Hepatic stellate cell (primary cell): Measurements from ENCODE around the gene TOGARAM2.

Source experiments
- DNase-seq: peaks from one replicate; pipeline ENCODE4 v3.0.0; 2011; ENCODE audit warnings: low spot score

The TOGARAM2 gene

DNA sequence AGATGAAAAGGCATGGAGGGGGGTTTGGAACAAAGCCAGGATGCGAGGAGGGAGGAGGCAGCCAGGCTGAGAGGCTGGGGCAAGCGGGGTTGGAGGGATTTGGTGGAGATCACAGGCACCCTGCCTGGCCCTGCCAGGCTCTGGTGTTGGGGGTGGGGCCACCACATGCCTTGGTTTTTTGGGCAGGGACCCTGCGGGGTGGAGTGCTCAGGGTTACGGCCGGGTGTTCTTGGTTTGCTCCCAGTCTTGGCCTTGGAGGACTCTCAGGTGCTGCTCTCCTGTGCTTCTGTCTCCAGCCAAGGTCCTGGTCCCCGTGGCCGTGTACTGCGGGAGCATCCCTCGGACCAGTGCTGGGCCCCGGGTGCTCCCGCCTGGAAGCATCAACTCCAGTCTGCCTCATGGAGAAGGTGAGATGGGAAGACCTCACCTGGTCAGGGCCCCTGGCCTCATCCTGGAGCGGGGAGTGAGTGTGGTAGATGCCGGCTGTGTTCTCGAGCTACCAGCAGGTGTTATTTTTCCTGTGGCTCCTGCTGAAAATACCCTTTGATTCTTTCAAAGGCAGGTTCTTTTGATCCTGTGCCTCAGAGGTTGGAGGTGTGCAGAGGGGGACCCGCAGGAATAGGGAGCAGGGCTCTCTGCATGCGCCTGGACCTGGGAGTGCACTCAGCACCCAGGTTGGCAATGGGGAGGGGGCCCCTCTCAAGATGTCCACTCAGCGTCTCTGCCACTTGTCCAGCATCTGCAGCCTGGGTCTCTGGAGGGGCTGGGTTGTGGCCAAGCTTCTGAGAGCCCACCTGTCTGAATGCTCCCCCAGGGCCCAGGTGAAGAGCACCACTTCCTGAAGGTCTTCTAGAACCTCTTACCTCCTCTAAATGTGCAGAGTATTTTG is 17.0 kb downstream of the TOGARAM2 start:
- no peak for DNase-seq

DNA sequence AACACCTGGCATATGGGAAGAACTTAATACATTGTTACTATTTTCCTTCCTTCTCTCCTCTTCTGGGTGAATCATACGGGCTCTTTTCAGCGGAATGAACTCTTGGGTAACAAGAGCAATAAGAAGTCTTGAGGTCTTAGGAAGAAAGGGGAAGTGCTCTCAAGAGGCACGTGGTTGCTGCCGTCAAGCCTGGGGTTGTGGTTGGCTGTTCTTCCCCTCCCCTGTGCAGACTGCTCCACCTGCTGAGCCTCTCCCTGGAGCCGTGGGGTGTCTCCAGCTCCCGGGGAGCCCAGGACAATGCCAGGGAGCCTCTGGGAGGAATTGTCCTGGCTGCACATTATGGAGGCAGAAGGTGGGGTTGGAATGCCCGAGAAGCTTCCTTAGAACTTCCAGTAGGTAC is 19.4 kb downstream of the TOGARAM2 start:
- DNase-seq, result no peak

DNA sequence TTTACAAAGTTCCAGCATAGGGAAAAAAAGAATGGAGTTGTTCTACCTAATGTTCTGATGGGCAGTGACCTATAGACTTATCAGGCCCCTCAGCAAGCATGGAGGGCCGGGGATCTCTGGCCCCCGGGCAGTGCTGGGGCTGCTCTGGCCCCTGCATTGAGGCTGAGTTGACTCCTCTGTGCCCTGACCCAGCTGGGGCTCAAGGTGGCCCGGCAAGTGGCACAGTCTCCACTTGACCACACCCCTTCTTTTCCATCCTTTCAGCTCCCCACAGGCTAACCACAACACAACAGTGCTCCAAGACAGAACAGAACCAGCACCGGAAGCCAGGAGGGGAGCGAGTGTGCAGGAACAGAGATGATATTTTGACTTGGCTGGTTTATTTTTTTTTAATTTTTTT is 19.9 kb downstream of the TOGARAM2 start:
- no peak for DNase-seq

DNA sequence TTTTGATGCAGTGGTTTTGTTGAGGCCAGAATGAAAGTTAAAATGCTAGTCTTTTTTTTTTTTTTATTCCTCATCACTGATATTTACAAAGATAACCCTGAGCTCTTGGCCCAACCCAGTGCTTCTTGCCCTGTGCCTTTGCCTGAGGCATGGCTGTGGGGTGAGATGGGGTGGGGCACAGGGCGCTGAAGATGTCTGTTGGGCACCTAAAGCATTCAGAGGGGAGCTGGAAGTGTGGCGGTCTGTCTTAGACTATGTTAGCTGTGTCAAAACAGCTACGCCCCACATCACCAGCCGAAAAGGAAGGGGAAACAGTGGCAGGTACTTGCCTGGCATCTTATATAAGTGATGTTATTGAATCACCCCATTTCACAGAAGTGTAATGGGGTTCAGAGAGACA is 20.7 kb downstream of the TOGARAM2 start:
- DNase-seq, result no peak

DNA sequence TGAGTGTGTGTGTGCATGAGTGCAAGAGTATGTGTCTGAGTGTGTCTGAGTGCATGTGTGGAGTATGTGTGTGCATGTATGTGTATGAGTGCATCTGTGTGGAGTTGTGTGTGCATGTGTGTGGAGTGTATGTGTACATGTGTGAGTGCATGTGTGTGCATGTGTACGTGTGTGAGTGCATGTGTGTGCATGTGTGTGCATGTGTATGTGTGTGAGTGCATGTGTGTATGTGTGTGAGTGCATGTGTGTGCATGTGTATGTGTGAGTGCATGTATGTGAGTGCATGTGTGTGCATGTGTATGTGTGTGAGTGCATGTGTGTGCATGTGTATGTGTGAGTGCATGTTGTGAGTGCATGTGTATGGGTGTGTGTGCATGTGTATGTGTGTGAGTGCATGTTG is 23.7 kb downstream of the TOGARAM2 start:
- no peak for DNase-seq

DNA sequence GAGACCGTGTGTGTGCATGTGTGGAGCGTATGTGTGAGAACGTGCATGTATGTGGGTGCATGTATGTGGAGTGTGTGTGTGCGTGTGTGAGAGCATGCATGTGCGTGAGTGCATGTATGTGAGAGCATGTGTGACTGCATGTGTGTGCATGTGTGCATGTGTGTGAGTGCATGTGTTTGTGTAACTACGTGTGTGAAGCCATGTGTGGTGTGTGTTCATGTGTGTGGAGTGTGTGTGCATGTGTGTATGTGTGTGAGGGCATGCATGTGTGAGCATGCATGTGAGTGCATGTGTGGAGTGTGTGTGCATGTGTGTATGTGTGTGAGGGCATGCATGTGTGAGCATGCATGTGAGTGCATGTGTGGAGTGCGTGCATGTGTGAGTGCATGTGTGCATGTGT is 24.2 kb downstream of the TOGARAM2 start:
- DNase-seq, result no peak

DNA sequence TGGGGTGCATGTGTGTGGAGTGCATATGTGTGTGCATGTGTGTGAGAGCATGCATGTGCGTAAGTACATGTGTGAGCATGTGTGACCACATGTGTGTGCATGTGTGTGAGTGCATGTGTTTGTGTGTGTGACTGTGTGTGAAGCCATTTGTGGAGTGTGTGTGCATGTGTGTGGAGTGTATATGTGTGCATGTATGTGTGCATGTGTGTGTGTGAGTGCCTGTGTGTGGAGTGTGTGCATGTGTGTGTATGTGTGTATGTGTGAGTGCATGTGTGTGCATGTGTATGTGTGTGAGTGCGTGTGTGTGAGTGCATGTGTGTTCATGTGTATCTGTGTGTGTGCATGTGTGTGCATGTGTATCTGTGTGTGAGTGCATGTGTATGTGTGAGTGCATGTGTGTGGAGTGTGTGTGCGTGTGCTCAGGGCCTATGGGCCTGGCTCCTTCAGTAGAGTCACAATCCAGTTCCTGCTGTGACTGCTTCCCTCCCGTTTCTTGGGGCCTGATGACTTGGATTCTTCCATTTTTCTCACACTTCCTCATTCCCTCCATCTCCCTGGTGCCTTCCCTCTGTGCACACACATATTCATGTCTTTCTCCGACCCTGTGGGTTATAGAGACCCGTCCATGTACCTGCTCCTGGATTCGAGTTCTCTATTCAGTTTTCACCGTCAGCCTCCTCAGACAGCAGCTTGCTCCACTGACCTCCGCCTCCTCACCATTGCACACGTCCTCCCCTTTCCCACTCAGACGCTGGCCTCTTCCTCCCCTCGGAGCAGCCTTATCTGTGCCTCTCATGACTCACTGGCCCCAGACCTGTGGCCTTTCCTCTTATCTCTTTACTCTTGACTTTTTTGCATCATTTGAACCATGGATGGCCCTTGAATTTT is 25.2 kb downstream of the TOGARAM2 start:
- DNase-seq, result no peak

DNA sequence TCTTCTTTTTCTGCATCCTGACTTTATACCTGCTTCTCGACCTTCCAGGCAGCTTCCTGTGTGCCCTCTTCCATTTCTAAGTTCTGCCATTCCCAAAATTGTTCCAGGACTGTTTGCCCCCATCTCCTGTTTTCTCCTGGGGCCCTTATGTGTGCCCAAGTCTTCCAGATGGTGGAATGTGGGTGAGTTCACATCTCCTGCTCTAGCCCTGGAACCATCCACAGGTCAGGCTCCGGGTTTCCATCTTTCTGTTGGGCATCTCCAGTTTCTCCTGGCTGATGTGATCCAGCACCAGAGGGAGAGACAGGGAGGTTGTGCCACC is 25.8 kb downstream of the TOGARAM2 start:
- no peak for DNase-seq

DNA sequence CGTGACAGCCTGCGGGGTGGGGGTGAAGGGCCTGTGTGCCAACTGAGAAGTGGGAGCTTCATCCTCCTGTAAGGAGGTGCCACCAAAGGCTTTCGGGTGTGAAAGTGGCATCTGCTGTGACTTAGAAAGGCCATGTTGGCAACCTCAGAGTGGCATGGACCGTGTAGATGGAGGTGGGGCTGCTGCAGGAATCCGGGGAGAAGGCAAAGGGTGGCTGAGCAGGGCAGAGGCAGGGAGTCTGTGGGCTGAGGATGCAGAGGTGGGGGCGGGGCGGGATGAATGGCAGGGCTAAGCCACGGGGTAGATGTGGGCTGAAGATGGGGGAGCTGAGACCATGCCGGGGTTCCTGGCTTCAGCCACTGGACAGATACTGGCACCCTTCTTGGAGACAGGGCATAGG is 28.2 kb downstream of the TOGARAM2 start:
- DNase-seq, result no peak

DNA sequence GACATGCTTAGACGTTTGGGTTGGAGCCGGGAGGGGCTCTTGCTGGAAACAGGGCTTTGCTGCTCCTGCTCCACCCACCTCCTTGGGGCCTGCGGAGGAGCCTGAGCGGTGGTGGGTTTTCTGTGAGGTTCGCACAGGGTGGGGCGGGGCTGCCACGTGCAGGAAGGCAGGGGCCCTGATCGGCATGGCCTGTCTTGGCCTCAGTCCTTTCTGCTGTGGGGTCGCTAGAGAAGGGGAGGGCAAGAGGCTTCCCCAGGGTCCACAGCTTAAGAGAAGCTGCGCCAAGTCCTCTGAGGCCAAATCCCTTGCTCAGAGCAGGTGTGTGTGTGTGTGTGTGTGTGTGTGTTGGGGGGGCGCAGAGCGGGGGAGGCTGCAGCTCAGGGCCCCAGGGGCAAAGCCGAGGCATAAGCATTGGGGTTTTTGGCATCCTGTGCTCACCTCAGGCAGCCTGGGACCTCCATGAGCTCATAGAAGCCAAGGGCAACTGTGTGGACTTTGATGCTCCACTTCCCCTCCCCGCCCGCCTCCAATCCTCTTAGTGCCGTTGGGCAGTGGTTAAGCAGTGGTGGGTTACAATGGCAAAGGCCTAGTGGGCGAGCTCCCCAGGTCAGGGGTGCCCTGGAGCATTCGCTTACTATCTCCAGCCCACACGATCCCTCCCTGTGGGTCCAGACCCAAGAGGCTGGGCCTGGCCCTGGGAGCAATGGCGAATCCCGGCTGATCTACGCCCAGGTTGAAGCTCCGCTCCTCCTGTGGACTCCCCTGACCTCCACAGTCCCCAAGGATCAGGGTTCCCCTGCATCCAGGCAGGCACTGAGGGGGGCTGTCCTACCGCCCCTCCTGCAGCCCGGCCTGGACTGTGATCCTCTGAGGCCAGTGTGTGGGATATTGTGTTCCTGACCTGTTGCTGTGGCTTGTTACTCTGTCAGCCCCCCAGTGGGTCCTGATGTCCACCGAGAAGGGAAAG is 28.9 kb downstream of the TOGARAM2 start:
- no peak for DNase-seq

DNA sequence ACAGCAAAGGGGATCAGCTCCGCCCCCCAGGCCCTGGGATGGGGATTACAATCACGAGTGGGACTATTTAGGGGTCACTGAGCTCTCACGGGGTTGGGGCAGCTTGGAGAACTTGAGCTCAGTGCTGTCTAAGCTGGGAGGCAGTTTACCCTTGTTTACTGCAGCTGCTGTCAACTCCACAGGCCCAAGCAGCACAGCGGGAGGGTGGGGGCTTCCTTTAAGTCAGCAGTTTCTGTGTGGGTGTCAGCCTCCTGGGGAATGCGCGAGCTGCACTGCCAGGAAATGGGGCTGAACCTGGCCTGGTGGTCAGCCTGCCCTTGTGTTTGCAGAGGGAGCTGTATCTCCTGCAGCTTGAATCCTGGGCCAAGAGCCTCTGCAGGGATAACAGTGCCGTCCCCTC is 29.8 kb downstream of the TOGARAM2 start:
- DNase-seq, result peak; percentile 47

DNA sequence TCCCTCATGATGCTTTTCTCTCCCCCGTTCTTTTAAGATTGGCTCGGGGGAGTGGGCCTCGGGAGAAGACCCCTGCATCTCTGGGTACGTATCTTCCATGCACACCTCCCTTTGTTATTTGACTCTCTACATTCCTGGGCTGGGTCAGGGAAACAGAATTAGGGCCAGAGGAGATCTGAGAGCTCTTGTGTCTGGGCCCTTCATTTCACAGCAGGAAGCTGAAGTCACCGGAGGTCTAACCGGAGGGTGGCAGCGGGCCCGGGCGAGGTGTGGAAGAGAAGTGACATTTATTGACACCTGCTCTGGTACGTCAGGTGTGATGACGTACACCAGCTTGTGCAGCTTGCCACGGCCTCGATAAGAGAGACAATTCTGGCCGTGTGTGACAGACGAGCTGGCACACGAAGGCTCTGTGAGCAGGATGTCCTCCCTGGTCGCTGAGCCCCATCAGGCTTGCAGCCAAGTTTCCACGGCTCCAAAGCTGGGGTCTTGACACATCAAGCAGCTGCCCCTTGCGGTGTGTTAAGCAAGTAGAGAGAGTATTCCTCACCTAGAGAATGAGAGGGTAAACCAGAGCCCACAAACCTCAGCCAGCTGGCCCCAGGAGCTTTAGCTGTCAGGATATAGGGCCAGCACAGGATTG is 30.4 kb downstream of the TOGARAM2 start:
- no peak for DNase-seq

DNA sequence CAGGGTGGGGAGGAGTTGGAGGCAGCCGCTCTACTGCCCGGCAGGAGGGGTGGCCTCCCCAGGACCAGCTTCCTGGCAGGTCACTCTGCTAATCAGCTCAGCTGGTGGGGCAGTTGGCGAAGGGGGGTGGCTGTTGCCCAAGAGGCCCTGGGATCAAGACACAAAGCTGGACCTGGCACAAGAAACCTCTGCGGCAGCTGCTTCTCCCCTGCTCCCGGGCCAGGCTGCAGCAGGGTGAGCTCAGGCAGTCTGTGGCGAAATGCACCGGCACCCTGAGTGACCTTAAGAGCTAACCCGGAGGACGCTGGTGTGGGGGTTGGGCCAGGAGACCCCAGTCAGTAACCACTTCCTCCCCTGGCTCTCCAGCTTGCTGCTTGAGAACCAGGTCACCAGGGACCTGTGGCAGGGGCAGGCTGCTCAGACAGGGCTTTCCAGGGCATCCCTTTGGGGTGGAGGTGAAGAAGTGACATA is 31.1 kb downstream of the TOGARAM2 start:
- DNase-seq, result no peak

DNA sequence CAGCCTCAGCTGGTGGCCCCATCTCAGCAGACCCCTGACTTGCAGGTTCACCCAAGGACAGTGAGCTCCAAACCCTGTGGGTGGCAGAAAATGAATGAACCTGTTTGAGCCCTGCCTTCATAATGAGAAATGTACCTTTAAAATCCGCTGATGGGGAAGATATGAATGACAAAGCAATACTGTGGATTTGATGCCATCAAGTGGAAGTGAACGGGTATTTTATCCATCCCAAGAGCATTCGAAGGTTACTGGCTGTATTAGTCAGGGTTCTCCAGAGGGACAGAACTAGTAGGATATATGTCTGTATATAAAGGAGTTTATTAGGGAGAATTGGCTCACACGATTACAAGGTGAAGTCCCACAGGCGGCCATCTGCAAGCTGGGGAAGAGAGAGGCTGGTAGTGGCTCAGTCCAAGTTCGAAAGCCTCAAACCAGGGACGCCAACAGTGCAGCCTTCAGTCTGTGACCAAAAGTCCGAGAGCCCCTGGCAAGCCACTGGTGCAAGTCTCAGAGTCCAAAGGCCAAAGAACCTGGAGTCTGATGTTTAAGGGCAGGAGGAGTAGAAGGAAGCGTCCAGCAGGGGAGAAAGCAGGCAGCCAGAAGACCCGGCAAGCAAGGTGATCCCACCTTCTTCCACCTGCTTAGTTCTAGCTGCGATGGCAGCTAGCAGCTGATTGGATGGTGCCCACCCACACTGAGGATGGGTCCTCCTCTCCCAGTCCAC is 32.1 kb downstream of the TOGARAM2 start:
- DNase-seq, result no peak

DNA sequence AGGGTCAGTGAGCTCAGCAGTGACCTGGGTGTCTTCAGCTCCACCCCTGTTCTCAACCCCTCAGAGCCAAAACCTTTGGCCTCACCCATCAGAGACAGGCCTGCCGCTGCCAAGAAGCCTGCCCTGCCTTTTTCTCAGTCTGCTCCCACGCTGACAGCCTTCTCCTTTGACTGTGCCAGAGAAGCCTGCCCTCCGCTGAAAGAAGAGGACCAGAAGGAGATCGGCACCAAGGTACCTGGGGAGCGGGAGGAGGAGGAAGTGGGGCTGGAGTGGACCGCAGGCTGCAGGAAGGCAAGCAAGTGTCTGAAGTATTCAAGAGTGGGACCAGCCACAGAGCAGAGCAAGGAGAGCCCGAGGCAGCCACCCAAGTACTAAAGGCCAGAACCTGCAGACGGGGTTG is 33.2 kb downstream of the TOGARAM2 start:
- DNase-seq, result no peak

DNA sequence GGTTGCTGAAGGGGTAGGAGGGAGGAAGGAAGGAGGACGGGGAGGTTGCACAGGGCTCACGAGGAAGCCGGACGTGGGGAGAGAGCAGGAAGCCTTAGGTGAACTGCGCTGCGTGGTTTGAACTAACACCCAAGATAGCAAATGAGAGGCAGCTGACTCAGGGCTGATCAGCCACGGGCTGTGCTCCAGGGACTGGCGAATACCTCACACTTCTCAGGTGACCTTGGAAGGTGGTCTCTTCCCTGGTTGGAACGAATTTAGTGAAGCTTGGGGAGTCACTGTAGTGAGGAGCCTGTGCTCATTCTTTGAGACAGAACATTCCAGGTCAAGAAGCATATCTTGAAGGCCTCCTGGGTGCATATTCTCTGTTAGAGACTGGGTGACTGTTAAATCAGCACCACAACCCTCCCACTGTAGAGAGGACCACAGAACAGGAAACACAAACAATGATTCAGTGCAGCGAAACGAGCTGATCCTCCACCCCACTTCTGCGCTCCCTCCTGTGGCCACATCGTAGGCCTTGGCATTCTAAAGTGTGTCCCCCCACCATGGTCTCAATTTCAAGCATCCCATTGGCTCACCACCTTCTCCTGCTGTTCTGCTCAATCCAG is 33.8 kb downstream of the TOGARAM2 start:
- peak; percentile 92 for DNase-seq

DNA sequence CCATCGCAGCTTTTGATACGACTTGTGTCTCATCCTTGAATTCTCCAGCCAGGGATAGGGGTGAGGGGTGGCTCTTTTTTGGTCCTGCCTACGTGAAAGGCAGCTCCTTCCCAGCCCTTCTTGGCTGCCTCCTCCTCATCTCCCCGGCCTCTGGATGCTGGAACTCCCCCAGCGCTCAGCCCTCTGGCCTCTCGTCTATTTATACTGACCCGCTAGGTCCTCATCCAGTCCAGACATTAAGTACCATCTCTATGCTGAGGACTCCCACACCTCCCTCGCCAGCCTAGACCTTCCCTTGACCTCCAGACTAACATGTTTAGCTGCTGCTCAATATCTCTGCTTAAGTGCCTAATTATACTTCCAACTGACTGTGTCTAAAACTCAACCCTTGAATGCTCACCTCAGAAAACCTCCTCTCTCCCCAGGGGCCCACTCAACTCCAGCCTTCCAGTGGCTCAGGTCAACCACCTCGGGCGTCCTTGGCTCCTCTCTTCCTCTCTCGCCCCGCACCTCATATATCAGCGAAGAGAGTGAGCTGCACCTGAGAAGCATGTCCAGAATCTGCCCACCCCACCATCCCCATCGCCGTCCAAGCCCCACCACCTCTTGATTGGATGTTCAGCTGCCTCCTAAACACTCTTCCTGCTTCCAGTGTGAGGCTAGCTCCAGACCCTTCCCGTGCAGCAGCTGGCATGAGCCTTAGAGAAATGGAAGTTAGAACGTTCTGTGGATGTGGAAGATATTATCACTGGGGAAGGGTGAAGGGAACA is 34.8 kb downstream of the TOGARAM2 start:
- DNase-seq, result no peak

DNA sequence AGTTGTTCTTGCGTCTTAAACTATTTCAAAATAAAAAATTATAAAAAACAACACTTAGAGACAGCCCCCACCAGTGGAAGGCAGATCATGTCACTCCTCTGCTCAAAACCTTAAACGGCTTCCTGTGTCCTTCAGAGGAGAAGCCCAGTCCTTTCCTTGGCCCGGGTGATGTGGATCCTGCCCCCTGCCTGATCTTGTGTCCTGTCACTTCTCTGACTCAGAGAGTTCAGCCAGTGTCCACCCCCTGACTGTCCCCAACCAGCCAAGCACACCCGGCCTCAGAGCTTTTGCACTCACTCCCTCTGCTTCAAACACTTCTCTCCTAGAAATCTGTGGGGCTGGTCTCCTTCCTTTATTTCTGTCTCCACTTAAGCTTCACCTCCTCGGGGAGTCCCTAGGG is 35.4 kb downstream of the TOGARAM2 start:
- DNase-seq, result peak; percentile 53

DNA sequence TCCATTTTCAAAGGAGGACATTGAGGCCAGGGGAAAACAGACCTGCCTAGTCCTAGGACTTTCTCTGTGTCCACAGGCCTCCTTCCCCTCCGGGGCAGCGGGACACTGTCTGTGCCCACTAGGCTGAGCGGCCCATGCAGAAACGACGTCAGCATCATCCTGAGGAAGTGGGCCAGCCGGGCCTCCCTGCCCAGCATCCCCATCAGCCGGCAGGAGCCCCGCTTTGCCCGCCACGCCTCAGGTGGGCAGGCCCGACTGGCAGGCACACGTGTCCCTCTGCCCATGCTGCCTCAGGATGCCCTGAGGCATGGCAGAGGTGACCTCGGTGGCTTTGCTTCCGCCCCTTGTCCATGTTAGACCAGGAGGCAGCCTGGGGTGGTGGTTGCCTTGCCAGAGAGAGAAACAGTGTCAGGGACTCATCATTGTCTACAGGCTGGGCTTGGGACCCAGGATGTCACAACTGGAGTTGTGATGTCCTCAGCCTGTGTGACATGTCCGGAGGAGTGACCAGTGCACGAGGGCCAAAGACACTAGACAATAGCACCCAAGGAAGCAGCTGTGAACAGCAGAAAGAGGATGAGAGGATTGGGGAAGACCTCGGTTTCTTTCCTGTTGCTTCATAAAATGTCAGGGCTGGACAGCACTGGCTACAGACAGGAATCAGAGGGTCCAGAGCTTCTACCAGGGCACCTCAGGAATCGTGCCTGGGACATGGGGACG is 36.8 kb downstream of the TOGARAM2 start:
- DNase-seq, result no peak
